Vagina (tissue), 2 donors: Measurements from ENCODE around the gene HOXD12. TPM values are rescaled to one million over a fixed set of nuclear protein-coding genes. Genes with fewer than 3 reads are reported as not detected.

Experiments
- DNase-seq, 2 donors: peaks; one replicate each; pipeline ENCODE4 v3.0.0-alpha.2; 2017; ENCODE audit errors: extremely low spot score in 2 of 2
- H3K27ac ChIP-seq: fragments of 200-600 bp; sonication (generic); one replicate; pipeline ENCODE4 v1.5.1; 2019
- H3K27me3 ChIP-seq: fragments of 200-600 bp; sonication (generic); one replicate; pipeline ENCODE4 v1.5.1; 2019
- H3K36me3 ChIP-seq, 2 donors: fragments of 200-600 bp; sonication (generic); one replicate each; pipeline ENCODE4 v1.5.1; 2017 to 2019
- H3K4me1 ChIP-seq: fragments of 200-600 bp; sonication (generic); one replicate; pipeline ENCODE4 v1.5.1; 2019
- H3K4me3 ChIP-seq, 2 donors: fragments of 200-600 bp; sonication (generic); 1 replicate in 1 of 2; 2 replicates in 1 of 2; pipeline ENCODE4 v1.5.1; 2016 to 2019
- H3K9me3 ChIP-seq: fragments of 200-600 bp; sonication (generic); one replicate; pipeline ENCODE4 v1.5.1; 2019
- CTCF ChIP-seq, 3 experiments: fragments of 450-650 bp in 2 of 3; fragments of 200-600 bp in 1 of 3; sonication (generic) in 1 of 3; IDR thresholded peaks; one replicate each; pipeline ENCODE4 v1.5.1; 2017 to 2019; ENCODE audit warnings: antibody characterized with exemption in 3 of 3, mild to moderate bottlenecking in 2 of 3, moderate library complexity in 2 of 3
- POLR2A ChIP-seq, 2 donors: fragments of 450-650 bp; IDR thresholded peaks; one replicate each; pipeline ENCODE4 v1.6.1; 2017; ENCODE audit warnings: antibody characterized with exemption in 2 of 2, mild to moderate bottlenecking in 2 of 2, moderate library complexity in 2 of 2
- POLR2AphosphoS5 ChIP-seq, 2 donors: sonication (generic); formaldehyde crosslinking; IDR thresholded peaks; one replicate each; pipeline ENCODE4 v1.9.0; 2017; ENCODE audit warnings: antibody characterized with exemption in 2 of 2, mild to moderate bottlenecking in 2 of 2, low read depth in 1 of 2; ENCODE audit not compliant: insufficient read depth in 1 of 2
- intact Hi-C: fragments of 100-400 bp; cut with DNase I; formaldehyde crosslinking; loops from one replicate; pipeline ENCODE4 v1.15.1; 2023
- total RNA-seq: library from RNA; depleted of rRNA; stranded (reverse); fragments of >200 nt; gene quantifications from one replicate; pipeline ENCODE4 v1.2.3, GENCODE V29; 2016

Gene HOXD12
- total RNA-seq, 1 donor from 2014 or later: 1.7 TPM

GRCh38 chr2:176147800-176148496 is 48.4 kb downstream of the HOXD12 start:
- TF ChIP-seq CTCF (IDR thresholded peaks at IDR 0.05) (no peak), POLR2AphosphoS5 (IDR thresholded peaks at IDR 0.05; ENCODE audit: insufficient read depth in 1 of 2, low read depth in 1 of 2) (no peak), POLR2A (IDR thresholded peaks at IDR 0.05) (no peak)
- intact Hi-C loops: no loop called here
- no peak overlapping the region for H3K27ac ChIP-seq
- H3K36me3 ChIP-seq: no peaks in the 10 kb centered on the region
- no peaks in the 10 kb centered on the region for H3K4me1 ChIP-seq
- H3K27me3 ChIP-seq: no peaks in the 10 kb centered on the region
- H3K9me3 ChIP-seq: no peaks in the 10 kb centered on the region
- H3K4me3 ChIP-seq: no peak overlapping the region
- DNase-seq: no peak

GRCh38 chr2:176148751-176149421 is 49.3 kb downstream of the HOXD12 start:
- Histone ChIP-seq H3K9me3 (no peaks in the 10 kb centered on the region), H3K4me3 (no peak overlapping the region), H3K4me1 (no peaks in the 10 kb centered on the region), H3K27me3 (no peaks in the 10 kb centered on the region), H3K27ac (no peak overlapping the region), H3K36me3 (no peaks in the 10 kb centered on the region)
- TF ChIP-seq POLR2AphosphoS5 (IDR thresholded peaks at IDR 0.05; ENCODE audit: insufficient read depth in 1 of 2, low read depth in 1 of 2) (no peak), CTCF (IDR thresholded peaks at IDR 0.05) (no peak), POLR2A (IDR thresholded peaks at IDR 0.05) (no peak)
- intact Hi-C loops: no loop called here
- DNase-seq: no peak

GRCh38 chr2:176149481-176149938 is 49.9 kb downstream of the HOXD12 start:
- no peak for DNase-seq
- no peaks in the 10 kb centered on the region for H3K27me3 ChIP-seq
- TF ChIP-seq POLR2A (IDR thresholded peaks at IDR 0.05) (no peak), POLR2AphosphoS5 (IDR thresholded peaks at IDR 0.05; ENCODE audit: insufficient read depth in 1 of 2, low read depth in 1 of 2) (no peak), CTCF (IDR thresholded peaks at IDR 0.05) (no peak)

DNA sequence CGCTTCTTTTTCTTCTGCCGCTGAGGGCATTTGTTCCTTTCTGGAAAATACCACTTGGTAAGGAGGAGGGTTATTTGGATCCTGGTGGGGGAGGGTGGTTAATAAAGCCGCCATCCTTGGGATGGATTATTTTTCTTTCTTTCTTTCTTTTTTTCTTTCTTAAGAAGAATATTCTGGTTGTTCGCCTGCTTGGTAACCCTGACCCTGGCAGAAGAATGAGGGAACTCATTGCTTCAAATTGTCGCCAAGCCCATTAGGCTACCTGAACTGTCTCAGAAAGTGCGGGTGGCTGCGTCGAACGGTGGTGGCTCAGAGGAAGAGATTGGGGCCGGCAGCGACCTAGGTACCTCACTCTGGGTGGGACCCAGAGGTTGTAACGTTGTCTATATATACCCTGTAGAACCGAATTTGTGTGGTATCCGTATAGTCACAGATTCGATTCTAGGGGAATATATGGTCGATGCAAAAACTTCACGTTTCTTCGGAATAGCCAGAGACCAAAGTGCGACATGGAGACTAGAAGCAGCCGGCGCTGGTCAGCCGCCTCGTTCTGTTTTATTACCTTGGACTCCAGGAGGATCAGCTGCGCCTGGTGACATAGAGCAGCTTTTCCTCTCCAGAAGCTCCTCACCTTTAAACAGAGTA is 50.5 kb downstream of the HOXD12 start:
- no peak overlapping the region for H3K4me3 ChIP-seq
- intact Hi-C loops: no loop called here
- H3K36me3 ChIP-seq: no peaks in the 10 kb centered on the region
- no peaks in the 10 kb centered on the region for H3K9me3 ChIP-seq
- no peaks in the 10 kb centered on the region for H3K4me1 ChIP-seq
- H3K27me3 ChIP-seq: no peaks in the 10 kb centered on the region
- TF ChIP-seq POLR2AphosphoS5 (IDR thresholded peaks at IDR 0.05; ENCODE audit: insufficient read depth in 1 of 2, low read depth in 1 of 2): no peak
- no peak for TF ChIP-seq POLR2A (IDR thresholded peaks at IDR 0.05)
- TF ChIP-seq CTCF (IDR thresholded peaks at IDR 0.05): no peak
- DNase-seq: no peak
- H3K27ac ChIP-seq: no peak overlapping the region

More at GRCh38 chr2:176149481-176149938, 49.9 kb downstream of the HOXD12 start:
- no peaks in the 10 kb centered on the region for H3K4me1 ChIP-seq
- H3K36me3 ChIP-seq: no peaks in the 10 kb centered on the region
- H3K27ac ChIP-seq: no peak overlapping the region
- intact Hi-C loops: no loop called here
- no peaks in the 10 kb centered on the region for H3K9me3 ChIP-seq
- H3K4me3 ChIP-seq: no peak overlapping the region
